B cell (primary cell): ENCODE data around the gene SH2D3C. TPM values are rescaled to one million over a fixed set of nuclear protein-coding genes. Genes with fewer than 3 reads are reported as not detected.

Experiments
- ATAC-seq: fragments of 200-7000 bp; cut with Tn5 transposase; one replicate; pipeline ENCODE4 v1.10.0; 2021; ENCODE audit warnings: low read depth, mild to moderate bottlenecking, moderate number of reproducible peaks, moderate library complexity
- CTCF ChIA-PET: fragments of 350-600 bp; sonication (Branson Sonifier 250); formaldehyde crosslinking; loops from one replicate; lab custom pipeline; 2021; ENCODE audit warnings: antibody characterized with exemption, inconsistent platforms; lab: Charles Lee
- POLR2A ChIA-PET: fragments of 350-600 bp; sonication (Branson Sonifier 250); formaldehyde crosslinking; loops from one replicate; lab custom pipeline; 2021; ENCODE audit warnings: antibody characterized with exemption; lab: Charles Lee
- DNase-seq: peaks from one replicate; pipeline ENCODE4 v3.0.0; 2013
- H2AFZ ChIP-seq: 2 replicates; pipeline ENCODE4 v1.6.1; 2012; ENCODE audit warnings: mild to moderate bottlenecking, low read depth, low read length; ENCODE audit not compliant: insufficient read depth, poor library complexity, severe bottlenecking
- H3K27ac ChIP-seq, 2 donors: 1 replicate in 1 of 2; 2 replicates in 1 of 2; pipeline ENCODE4 v1.5.1; 2012 to 2013; ENCODE audit warnings: low read length in 2 of 2, mild to moderate bottlenecking in 2 of 2, moderate library complexity in 1 of 2
- H3K27me3 ChIP-seq, 4 experiments: fragments of 200-600 bp in 1 of 4; sonication (generic) in 1 of 4; replicated peaks in 1 of 4; 1 replicate in 2 of 4; 2 replicates in 2 of 4; pipeline versions ENCODE4 v1.6.1 to v1.7.0; 2013 to 2016; ENCODE audit warnings: low read length in 3 of 4, mild to moderate bottlenecking in 2 of 4, mixed read lengths in 1 of 4, moderate library complexity in 1 of 4; ENCODE audit not compliant: insufficient read depth in 4 of 4, control insufficient read depth in 3 of 4; ENCODE audit errors: control extremely low read depth in 1 of 4
- H3K36me3 ChIP-seq, 2 experiments: replicated peaks in 1 of 2; 1 replicate in 1 of 2; 2 replicates in 1 of 2; pipeline versions ENCODE4 v1.6.1 to v1.7.1; 2013; ENCODE audit warnings: low read length in 1 of 2; ENCODE audit not compliant: insufficient read depth in 2 of 2, control insufficient read depth in 1 of 2; ENCODE audit errors: control extremely low read depth in 1 of 2, extremely low read depth in 1 of 2
- H3K4me1 ChIP-seq, 2 donors: fragments of 200-600 bp in 1 of 2; sonication (generic) in 1 of 2; 1 replicate in 1 of 2; 2 replicates in 1 of 2; pipeline versions ENCODE4 v1.5.1 to v1.6.1; 2013 to 2017; ENCODE audit warnings: low read length in 2 of 2; ENCODE audit not compliant: control insufficient read depth in 2 of 2, insufficient read depth in 2 of 2
- H3K4me2 ChIP-seq: replicated peaks from 2 replicates; pipeline ENCODE3; 2012; ENCODE audit warnings: mild to moderate bottlenecking, low read depth, low read length; ENCODE audit not compliant: poor library complexity, severe bottlenecking
- H3K4me3 ChIP-seq, 5 experiments: fragments of 200-600 bp in 1 of 5; sonication (generic) in 1 of 5; 1 replicate in 3 of 5; 2 replicates in 2 of 5; pipeline versions ENCODE4 v1.5.1 to v1.7.0; 2011 to 2016; ENCODE audit warnings: low read length in 4 of 5, mild to moderate bottlenecking in 4 of 5, low read depth in 2 of 5, control low read depth in 1 of 5, moderate library complexity in 1 of 5; ENCODE audit not compliant: insufficient read depth in 1 of 5; ENCODE audit errors: control extremely low read depth in 1 of 5, extremely low read depth in 1 of 5
- H3K79me2 ChIP-seq: fragments of 200-600 bp; sonication (generic); one replicate; pipeline ENCODE4 v1.6.0; 2016; ENCODE audit warnings: low read length; ENCODE audit not compliant: control insufficient read depth, insufficient read depth
- H3K9ac ChIP-seq: fragments of 200-600 bp; sonication (generic); 2 replicates; pipeline ENCODE4 v1.6.1; 2017; ENCODE audit warnings: mild to moderate bottlenecking, low read length, moderate library complexity
- H3K9me3 ChIP-seq, 3 donors: one replicate each; pipeline versions ENCODE4 v1.6.1 to v1.7.1; 2013; ENCODE audit warnings: low read length in 2 of 3; ENCODE audit not compliant: control insufficient read depth in 2 of 3, insufficient read depth in 1 of 3; ENCODE audit errors: control extremely low read depth in 1 of 3
- H4K20me1 ChIP-seq: 2 replicates; pipeline ENCODE4 v1.6.0; 2012; ENCODE audit warnings: mild to moderate bottlenecking, low read length; ENCODE audit not compliant: insufficient read depth, control insufficient read depth, poor library complexity, severe bottlenecking
- H3K27ac Mint-ChIP-seq: one replicate; pipeline ENCODE4 v1.8.0; 2021; ENCODE audit warnings: mixed read lengths
- H3K27me3 Mint-ChIP-seq: one replicate; pipeline ENCODE4 v1.8.0; 2021; ENCODE audit warnings: mixed read lengths
- H3K4me1 Mint-ChIP-seq: one replicate; pipeline ENCODE4 v1.8.0; 2021; ENCODE audit warnings: mixed read lengths
- H3K4me3 Mint-ChIP-seq: one replicate; pipeline ENCODE4 v1.8.0; 2021; ENCODE audit warnings: mixed read lengths
- H3K9me3 Mint-ChIP-seq: one replicate; pipeline ENCODE4 v1.8.0; 2022; ENCODE audit warnings: mixed read lengths; ENCODE audit not compliant: insufficient read depth
- CTCF ChIP-seq: fragments of 200-600 bp; IDR thresholded peaks from one replicate; pipeline ENCODE4 v1.8.0; 2022; ENCODE audit warnings: antibody characterized with exemption, mild to moderate bottlenecking
- EZH2 ChIP-seq: IDR thresholded peaks from 2 replicates; pipeline ENCODE4 v1.6.1; 2012; ENCODE audit warnings: borderline replicate concordance, low read depth, mild to moderate bottlenecking, moderate library complexity, low read length; ENCODE audit not compliant: insufficient read depth, poor library complexity, severe bottlenecking
- WGBS: methylation state at CpG from one replicate; pipeline ENCODE4 v1.1.5; 2013; ENCODE audit warnings: missing lambda C conversion rate; ENCODE audit not compliant: insufficient coverage; 5-methylcytosine and 5-hydroxymethylcytosine counted together
- intact Hi-C: fragments of 100-400 bp; cut with micrococcal nuclease; formaldehyde crosslinking; loops from one replicate; pipeline ENCODE4 v1.10.0; 2022
- polyA plus RNA-seq: library from polyadenylated mRNA; depleted of rRNA; stranded (reverse); fragments of >200 nt; gene quantifications from 2 replicates; pipeline ENCODE4 v1.2.3, GENCODE V29; 2012
- total RNA-seq, 2 donors: library from RNA; stranded (reverse); fragments of 120-200 nt in 1 of 2; gene quantifications; 1 replicate in 1 of 2; 2 replicates in 1 of 2; pipeline versions ENCODE4 v1.2.3 to v1.2.4, GENCODE V29; 2013 to 2022

SH2D3C gene
- total and polyA plus RNA-seq, 2 donors (not counting 1 experiment from before 2014, with no cell fraction given) = 66.3 to 85.5 TPM

DNA sequence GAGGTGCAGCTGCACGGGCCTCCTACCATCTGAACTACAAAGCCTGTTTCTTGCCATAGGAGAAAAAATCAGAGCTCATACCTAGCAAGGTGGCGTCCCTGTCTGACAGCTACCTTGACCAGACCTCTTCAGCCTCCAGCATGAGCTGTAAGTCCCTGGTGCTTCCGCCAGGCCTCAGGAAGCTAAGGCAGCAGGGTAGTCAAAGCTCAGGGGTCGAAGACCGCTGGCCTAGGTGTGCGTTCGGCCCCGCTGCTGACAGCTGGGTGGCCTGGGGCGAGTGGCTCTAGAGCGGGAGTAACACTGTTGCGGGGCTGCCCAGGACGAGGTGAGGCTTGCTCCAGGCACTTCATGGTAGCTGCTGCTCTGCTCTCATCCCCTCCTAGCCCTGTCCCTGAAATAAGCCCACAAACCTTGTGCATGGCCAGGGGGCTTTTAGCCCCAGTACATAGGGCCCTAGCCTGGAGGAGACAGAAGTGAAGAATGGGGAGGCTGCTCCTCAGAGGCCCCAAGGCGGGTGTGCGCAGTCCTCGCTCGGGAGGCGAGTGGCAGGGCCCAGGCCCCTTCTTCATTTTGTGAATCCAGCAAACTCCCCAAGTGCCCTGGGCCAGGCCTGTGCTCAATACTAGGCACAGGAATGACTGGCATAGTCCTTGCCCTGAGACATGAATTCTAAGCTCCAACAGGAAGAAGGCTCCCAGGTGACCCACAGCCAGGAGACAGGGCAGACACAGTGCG, 48.8 kb downstream of the SH2D3C start:
- WGBS = 95% methylated on average over 17 of the region's 18 CpGs
- H3K4me1 Mint-ChIP-seq = peaks cover 11% of the 10 kb centered on the region
- DNase-seq (no peak), ATAC-seq (no peak)
- Histone ChIP-seq H3K4me2 (no peak overlapping the region), H3K4me3 (no peak overlapping the region), H3K79me2 (no peaks in the 10 kb centered on the region), H3K4me1 (peaks cover 6 to 9% of the 10 kb centered on the region in 2 donors), H3K9me3 (no peaks in the 10 kb centered on the region), H3K36me3 (peaks cover 0 to 10% of the 10 kb centered on the region in 2 experiments), H2AFZ (no peak overlapping the region), H3K27me3 (no peaks in the 10 kb centered on the region), H4K20me1 (peaks cover 5% of the 10 kb centered on the region), H3K9ac (no peak overlapping the region), H3K27ac (no peak overlapping the region)
- CTCF ChIA-PET = interaction anchor here (1.1 to 2.0 kb wide), 4 partner anchors 140 to 226 kb away, joined by 3 to 9 read pairs (median 7); no protein-coding TSS in a partner anchor
- POLR2A ChIA-PET = interaction anchor here (0.5 to 0.8 kb wide), 2 partner anchors 14 to 68 kb away, joined by 3 read pairs; partner anchors contain the start of genes PTRH1 and TTC16
- no peak overlapping the region for H3K27ac Mint-ChIP-seq
- intact Hi-C loops = no loop called here
- TF ChIP-seq CTCF (no peak), EZH2 (no peak)
- no peaks in the 10 kb centered on the region for H3K27me3 Mint-ChIP-seq
- H3K9me3 Mint-ChIP-seq = no peaks in the 10 kb centered on the region
- H3K4me3 Mint-ChIP-seq = no peak overlapping the region

DNA sequence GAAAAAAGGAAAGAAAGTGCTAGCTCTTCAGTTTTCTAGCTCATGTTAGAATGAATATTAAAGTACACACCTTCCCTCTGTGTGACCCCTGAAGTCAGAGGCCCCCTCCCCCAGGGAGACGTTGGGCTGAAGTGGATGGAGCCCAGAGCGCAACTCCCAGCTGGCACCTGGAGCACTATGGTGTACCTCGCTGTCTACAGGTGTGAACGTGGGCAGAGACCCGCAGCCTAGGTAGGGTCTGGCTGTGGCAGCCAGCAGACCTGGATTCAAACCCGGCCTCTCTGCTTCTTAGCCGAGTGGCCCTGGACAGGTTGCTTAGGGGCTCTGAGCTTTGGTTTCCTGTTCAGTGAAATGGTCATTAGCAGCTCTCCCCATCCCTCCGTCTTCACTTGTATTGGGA, 49.7 kb downstream of the SH2D3C start:
- ATAC-seq = no peak
- peaks cover 3% of the 10 kb centered on the region for H3K4me1 Mint-ChIP-seq
- intact Hi-C loops = no loop called here
- peaks cover 0 to 10% of the 10 kb centered on the region in 2 experiments for H3K36me3 ChIP-seq
- ChIA-PET CTCF (interaction anchor here (1.1 to 1.3 kb wide), 3 partner anchors 139 to 193 kb away, joined by 3 to 7 read pairs (median 7); no protein-coding TSS in a partner anchor), POLR2A (interaction anchor here (0.8 kb wide), 1 partner anchor 13 kb away, joined by 3 read pairs; the partner anchor contains the start of genes PTRH1 and TTC16)
- 89% methylated on average over 5 of the region's 8 CpGs for WGBS
- H3K27ac Mint-ChIP-seq = no peak overlapping the region
- no peaks in the 10 kb centered on the region for H3K4me1 ChIP-seq
- H3K27ac ChIP-seq = no peak overlapping the region
- no peak overlapping the region for H2AFZ ChIP-seq
- H3K9ac ChIP-seq = no peak overlapping the region
- H3K9me3 ChIP-seq = no peaks in the 10 kb centered on the region
- H3K9me3 Mint-ChIP-seq = no peaks in the 10 kb centered on the region
- no peak overlapping the region for H3K4me3 Mint-ChIP-seq
- no peaks in the 10 kb centered on the region for H3K79me2 ChIP-seq
- H3K27me3 Mint-ChIP-seq = no peaks in the 10 kb centered on the region
- DNase-seq = no peak
- H3K4me2 ChIP-seq = no peak overlapping the region
- H3K4me3 ChIP-seq = no peak overlapping the region
- no peaks in the 10 kb centered on the region for H3K27me3 ChIP-seq
- TF ChIP-seq EZH2 (no peak), CTCF (no peak)
- no peaks in the 10 kb centered on the region for H4K20me1 ChIP-seq
